Trophoblast cell (in vitro differentiated cells and primary cell): ENCODE results near the gene HOXA7.
A peak's percentile ranks its signal among the peaks of the same experiment; 100 is the strongest.

Experiments
- DNase-seq, 2 donors: peaks; one replicate each; pipeline ENCODE4 v3.0.0-alpha.2; 2016
- H2AFZ ChIP-seq: 2 replicates; pipeline ENCODE4 v1.6.1; 2013; ENCODE audit warnings: low read length, moderate library complexity, mild to moderate bottlenecking; ENCODE audit not compliant: insufficient read depth, poor library complexity
- H2AK5ac ChIP-seq: 2 replicates; pipeline ENCODE4 v1.6.1; 2013; ENCODE audit warnings: mild to moderate bottlenecking, low read length
- H2BK120ac ChIP-seq: 2 replicates; pipeline ENCODE4 v1.6.1; 2013; ENCODE audit warnings: low read length, mild to moderate bottlenecking, moderate library complexity; ENCODE audit not compliant: insufficient read depth, poor library complexity
- H2BK12ac ChIP-seq: 2 replicates; pipeline ENCODE4 v1.6.1; 2013; ENCODE audit warnings: mild to moderate bottlenecking, low read length, moderate library complexity
- H2BK5ac ChIP-seq: 2 replicates; pipeline ENCODE4 v1.6.1; 2013; ENCODE audit warnings: low read length, low read depth, moderate library complexity, mild to moderate bottlenecking; ENCODE audit not compliant: poor library complexity
- H3K14ac ChIP-seq: 2 replicates; pipeline ENCODE4 v1.6.1; 2013; ENCODE audit warnings: mild to moderate bottlenecking, low read length
- H3K18ac ChIP-seq: 2 replicates; pipeline ENCODE4 v1.6.1; 2013; ENCODE audit warnings: mild to moderate bottlenecking, low read length
- H3K23ac ChIP-seq: 2 replicates; pipeline ENCODE4 v1.6.1; 2013; ENCODE audit warnings: low read length
- H3K27ac ChIP-seq: 2 replicates; pipeline ENCODE4 v1.5.1; 2013; ENCODE audit warnings: low read depth, mild to moderate bottlenecking, inconsistent platforms, low read length, moderate library complexity
- H3K27me3 ChIP-seq: 2 replicates; pipeline ENCODE4 v1.6.1; 2013; ENCODE audit warnings: inconsistent platforms, mild to moderate bottlenecking, low read length, moderate library complexity; ENCODE audit not compliant: insufficient read depth
- H3K36me3 ChIP-seq, 2 experiments: 1 replicate in 1 of 2; 2 replicates in 1 of 2; pipeline ENCODE4 v1.6.1; 2013; ENCODE audit warnings: low read length in 2 of 2, mild to moderate bottlenecking in 2 of 2, moderate library complexity in 1 of 2; ENCODE audit not compliant: insufficient read depth in 2 of 2, control insufficient read depth in 1 of 2
- H3K4ac ChIP-seq: 2 replicates; pipeline ENCODE4 v1.6.1; 2013; ENCODE audit warnings: low read depth, mild to moderate bottlenecking, low read length, moderate library complexity
- H3K4me1 ChIP-seq, 2 experiments: 1 replicate in 1 of 2; 2 replicates in 1 of 2; pipeline ENCODE4 v1.6.1; 2013; ENCODE audit warnings: low read length in 2 of 2, mild to moderate bottlenecking in 2 of 2, moderate library complexity in 1 of 2; ENCODE audit not compliant: insufficient read depth in 2 of 2, control insufficient read depth in 1 of 2
- H3K4me2 ChIP-seq: 2 replicates; pipeline ENCODE4 v1.6.1; 2013; ENCODE audit warnings: inconsistent platforms, mild to moderate bottlenecking, low read length, moderate library complexity
- H3K4me3 ChIP-seq: 2 replicates; pipeline ENCODE4 v1.5.1; 2013; ENCODE audit warnings: mild to moderate bottlenecking, low read depth, low read length, inconsistent platforms
- H3K79me1 ChIP-seq: one replicate; pipeline ENCODE4 v1.6.1; 2013; ENCODE audit warnings: low read length
- H3K79me2 ChIP-seq: 2 replicates; pipeline ENCODE4 v1.6.1; 2013; ENCODE audit warnings: low read length, mild to moderate bottlenecking; ENCODE audit not compliant: control insufficient read depth, insufficient read depth, poor library complexity
- H3K9ac ChIP-seq: 2 replicates; pipeline ENCODE4 v1.6.1; 2013; ENCODE audit warnings: mild to moderate bottlenecking, low read length
- H3K9me3 ChIP-seq: 2 replicates; pipeline ENCODE4 v1.6.1; 2013; ENCODE audit warnings: low read depth, mild to moderate bottlenecking, control low read depth, inconsistent platforms, low read length; ENCODE audit not compliant: insufficient read depth
- H4K12ac ChIP-seq: 2 replicates; pipeline ENCODE4 v1.6.1; 2013; ENCODE audit warnings: low read depth, mild to moderate bottlenecking, low read length, moderate library complexity
- H4K8ac ChIP-seq: 2 replicates; pipeline ENCODE4 v1.6.1; 2013; ENCODE audit warnings: low read depth, mild to moderate bottlenecking, low read length, moderate library complexity
- H4K91ac ChIP-seq: one replicate; pipeline ENCODE4 v1.6.1; 2013; ENCODE audit warnings: low read depth, mild to moderate bottlenecking, low read length, moderate library complexity
- WGBS: extraction: QIAGEN DNeasy Blood & Tissue Kit; methylation state at CpG from one replicate; pipeline ENCODE4 v1.1.7; 2013; ENCODE audit warnings: missing lambda C conversion rate; ENCODE audit not compliant: insufficient read length, insufficient coverage; ENCODE audit errors: extremely low coverage; 5-methylcytosine and 5-hydroxymethylcytosine counted together

Gene HOXA7

GRCh38 chr7:27150568-27151340 is 5.7 kb downstream of the HOXA7 start:
- Histone ChIP-seq H3K27ac (no peak overlapping the region), H3K36me3 (no peaks in the 10 kb centered on the region), H3K23ac (no peak overlapping the region), H3K9ac (no peak overlapping the region), H3K14ac (no peak overlapping the region), H2BK120ac (no peak overlapping the region), H3K4me2 (peak overlapping the region; percentile 59), H3K4me3 (no peak overlapping the region), H3K27me3 (peaks cover 89% of the 10 kb centered on the region), H3K4me1 (no peaks in the 10 kb centered on the region), H4K91ac (no peak overlapping the region), H3K9me3 (peaks cover 47% of the 10 kb centered on the region), H3K79me1 (no peaks in the 10 kb centered on the region), H2BK12ac (no peak overlapping the region), H2AFZ (no peak overlapping the region), H4K8ac (no peak overlapping the region), H3K79me2 (no peaks in the 10 kb centered on the region), H2AK5ac (no peak overlapping the region), H3K18ac (no peak overlapping the region), H2BK5ac (no peak overlapping the region), H4K12ac (no peak overlapping the region), H3K4ac (no peak overlapping the region)
- WGBS: no CpG with 5 or more reads among the region's 58 CpGs
- DNase-seq: peak; percentile 50 to 83

DNA sequence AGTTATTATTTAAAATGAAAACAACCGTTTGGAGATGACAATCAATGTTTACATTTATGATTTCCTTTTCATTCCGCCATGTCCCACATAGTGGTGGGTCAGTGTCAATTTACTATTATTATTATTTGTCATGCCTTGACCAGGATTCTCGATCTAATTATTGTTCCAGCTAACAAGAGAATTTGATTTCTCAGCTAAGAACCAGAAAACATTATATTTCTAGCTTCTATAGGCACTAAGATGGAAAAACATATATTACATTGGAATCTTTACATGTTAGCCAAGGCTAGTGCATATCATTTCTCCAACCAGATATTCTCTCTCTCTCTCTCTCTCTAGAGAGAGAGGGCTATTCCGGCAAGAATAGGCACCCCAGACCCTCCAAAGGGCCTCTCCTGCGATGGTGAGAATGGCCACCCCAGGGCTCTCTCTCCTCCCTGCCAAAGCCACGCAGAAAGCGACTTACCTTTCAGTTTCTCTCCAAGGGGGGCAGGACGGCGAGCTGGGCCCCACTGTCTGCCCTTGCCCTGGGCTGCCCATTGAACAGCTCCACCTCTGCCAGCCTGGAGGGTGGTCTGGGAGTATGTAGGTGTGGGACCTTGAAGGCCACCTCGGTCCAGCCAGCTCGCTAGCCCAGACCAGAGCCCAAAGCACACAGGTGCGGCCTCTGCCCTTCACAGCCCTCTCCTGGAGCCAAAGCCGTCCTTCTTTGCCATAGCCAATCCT is 6.5 kb downstream of the HOXA7 start:
- no peak overlapping the region for H4K91ac ChIP-seq
- no peak overlapping the region for H3K23ac ChIP-seq
- H2BK120ac ChIP-seq: no peak overlapping the region
- H3K9me3 ChIP-seq: peaks cover 45% of the 10 kb centered on the region
- no peak overlapping the region for H2AK5ac ChIP-seq
- no peak overlapping the region for H4K12ac ChIP-seq
- no peaks in the 10 kb centered on the region for H3K79me1 ChIP-seq
- no peak overlapping the region for H2AFZ ChIP-seq
- H3K9ac ChIP-seq: no peak overlapping the region
- no peak overlapping the region for H3K18ac ChIP-seq
- H3K14ac ChIP-seq: no peak overlapping the region
- H3K36me3 ChIP-seq: no peaks in the 10 kb centered on the region
- no peak overlapping the region for H2BK12ac ChIP-seq
- no peak overlapping the region for H3K4ac ChIP-seq
- WGBS: no CpG with 5 or more reads among the region's 13 CpGs
- no peaks in the 10 kb centered on the region for H3K4me1 ChIP-seq
- H3K27me3 ChIP-seq: peaks cover 89% of the 10 kb centered on the region
- H2BK5ac ChIP-seq: no peak overlapping the region
- H3K4me3 ChIP-seq: no peak overlapping the region
- no peak overlapping the region for H4K8ac ChIP-seq
- no peaks in the 10 kb centered on the region for H3K79me2 ChIP-seq
- DNase-seq: no peak
- no peak overlapping the region for H3K27ac ChIP-seq
- no peak overlapping the region for H3K4me2 ChIP-seq

GRCh38 chr7:27148756-27149641 is 7.5 kb downstream of the HOXA7 start:
- Histone ChIP-seq H3K27me3 (peaks cover 89% of the 10 kb centered on the region), H3K14ac (no peak overlapping the region), H3K27ac (no peak overlapping the region), H3K9ac (no peak overlapping the region), H4K8ac (no peak overlapping the region), H3K4me1 (no peaks in the 10 kb centered on the region), H3K79me1 (no peaks in the 10 kb centered on the region), H3K4ac (no peak overlapping the region), H2AK5ac (no peak overlapping the region), H3K36me3 (no peaks in the 10 kb centered on the region), H3K79me2 (no peaks in the 10 kb centered on the region), H2BK12ac (no peak overlapping the region), H3K9me3 (peaks cover 43% of the 10 kb centered on the region), H3K18ac (no peak overlapping the region), H2BK5ac (no peak overlapping the region), H2AFZ (no peak overlapping the region), H3K23ac (no peak overlapping the region), H3K4me2 (no peak overlapping the region), H2BK120ac (no peak overlapping the region), H4K12ac (no peak overlapping the region), H4K91ac (no peak overlapping the region), H3K4me3 (no peak overlapping the region)
- no CpG with 5 or more reads among the region's 30 CpGs for WGBS
- DNase-seq: no peak

DNA sequence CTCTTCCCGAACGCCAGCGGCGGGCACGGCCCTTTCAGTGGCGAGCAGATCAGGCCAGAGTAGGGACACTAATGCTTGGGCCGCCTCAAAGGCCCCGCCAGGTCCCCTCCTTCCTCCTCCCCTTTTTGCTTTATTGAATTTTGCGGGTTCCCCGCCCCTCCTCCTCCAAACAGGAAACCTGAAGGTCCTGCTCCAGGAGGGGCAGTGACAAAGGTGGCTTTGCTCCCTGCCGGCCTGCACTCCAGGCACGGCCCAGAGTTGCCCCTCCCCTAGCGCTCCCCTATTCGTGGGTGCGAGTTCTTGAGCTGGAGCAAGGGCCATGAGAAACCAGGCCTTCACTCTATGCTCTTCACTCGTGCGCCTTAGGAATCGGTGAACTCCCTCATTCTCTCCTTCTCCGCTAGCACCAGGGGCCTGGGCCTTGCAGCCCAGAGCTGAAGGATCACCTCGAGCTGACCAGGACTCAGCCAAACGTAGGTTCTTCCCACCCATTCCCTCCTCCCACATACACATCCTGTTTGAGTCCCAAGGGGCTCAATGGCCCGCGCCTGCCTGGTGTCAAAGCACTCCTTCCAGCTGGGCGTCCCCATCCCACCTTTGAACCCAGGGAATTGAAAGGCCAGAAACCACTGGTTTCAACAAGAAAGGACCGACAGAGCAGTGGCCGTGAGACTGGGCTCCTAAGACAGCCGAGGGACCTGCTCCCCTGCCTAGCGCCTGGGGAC is 8.3 kb downstream of the HOXA7 start:
- H3K23ac ChIP-seq: no peak overlapping the region
- H4K91ac ChIP-seq: no peak overlapping the region
- peaks cover 44% of the 10 kb centered on the region for H3K9me3 ChIP-seq
- H3K79me1 ChIP-seq: no peaks in the 10 kb centered on the region
- no peak overlapping the region for H3K14ac ChIP-seq
- no peak overlapping the region for H2BK5ac ChIP-seq
- H3K4me3 ChIP-seq: no peak overlapping the region
- H2BK12ac ChIP-seq: no peak overlapping the region
- no peak overlapping the region for H3K18ac ChIP-seq
- H3K27ac ChIP-seq: no peak overlapping the region
- no peak overlapping the region for H4K8ac ChIP-seq
- no peak overlapping the region for H3K4me2 ChIP-seq
- no peaks in the 10 kb centered on the region for H3K79me2 ChIP-seq
- H3K4ac ChIP-seq: no peak overlapping the region
- H3K27me3 ChIP-seq: peaks cover 90% of the 10 kb centered on the region
- H3K9ac ChIP-seq: no peak overlapping the region
- H3K4me1 ChIP-seq: peaks cover under 1 to 7% of the 10 kb centered on the region in 2 experiments
- no peak overlapping the region for H2AK5ac ChIP-seq
- no peaks in the 10 kb centered on the region for H3K36me3 ChIP-seq
- H2AFZ ChIP-seq: no peak overlapping the region
- no peak for DNase-seq
- no peak overlapping the region for H4K12ac ChIP-seq
- no CpG with 5 or more reads among the region's 28 CpGs for WGBS
- no peak overlapping the region for H2BK120ac ChIP-seq
